Activated T-helper 1 cell treated with Interleukin-2 at 50 U/mL for 16 hours (primary cell): ENCODE data around the gene MED13L.

Source experiments
- DNase-seq: peaks from one replicate; pipeline ENCODE4 v3.0.0-alpha.2; 2020; ENCODE audit warnings: low read depth

MED13L gene

DNA sequence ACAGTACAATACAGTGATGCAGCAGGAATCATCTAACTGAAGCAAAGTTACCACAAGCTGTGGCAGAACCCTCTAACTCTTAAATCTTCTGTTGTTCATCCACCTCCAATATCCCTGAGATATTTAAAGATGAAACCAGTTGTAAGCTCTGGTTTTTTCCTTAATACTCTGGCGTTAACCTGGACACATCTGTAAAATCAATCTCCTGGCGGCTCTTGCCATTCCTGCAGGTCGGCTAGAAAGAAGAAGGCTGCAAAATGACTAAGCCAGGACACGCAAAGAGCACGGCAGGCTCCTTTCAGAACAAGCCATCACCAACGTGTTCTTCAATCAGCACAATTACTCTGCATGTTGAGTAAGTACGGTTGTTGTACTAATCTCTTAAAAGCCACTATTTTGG, 309.3 kb downstream of the MED13L start:
- no peak for DNase-seq

DNA sequence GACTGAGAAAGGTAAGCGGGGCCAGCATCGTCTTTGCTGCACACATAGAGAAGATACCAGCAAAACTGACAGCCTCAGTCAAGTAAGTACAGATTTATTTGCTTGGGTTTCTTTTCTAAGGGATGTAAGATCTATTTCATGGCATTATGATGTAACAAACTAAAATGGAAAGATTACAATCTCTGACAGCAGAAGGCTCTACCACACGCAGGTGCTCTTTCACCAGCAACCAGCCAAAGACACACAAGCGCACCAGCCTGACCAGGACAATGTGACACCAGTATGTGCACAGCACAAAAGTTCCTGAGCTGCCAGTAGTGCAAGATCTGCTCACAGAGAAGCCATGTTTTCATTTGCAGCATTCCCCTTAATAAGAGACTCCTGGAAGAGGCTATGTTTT, 311.1 kb downstream of the MED13L start:
- no peak for DNase-seq

DNA sequence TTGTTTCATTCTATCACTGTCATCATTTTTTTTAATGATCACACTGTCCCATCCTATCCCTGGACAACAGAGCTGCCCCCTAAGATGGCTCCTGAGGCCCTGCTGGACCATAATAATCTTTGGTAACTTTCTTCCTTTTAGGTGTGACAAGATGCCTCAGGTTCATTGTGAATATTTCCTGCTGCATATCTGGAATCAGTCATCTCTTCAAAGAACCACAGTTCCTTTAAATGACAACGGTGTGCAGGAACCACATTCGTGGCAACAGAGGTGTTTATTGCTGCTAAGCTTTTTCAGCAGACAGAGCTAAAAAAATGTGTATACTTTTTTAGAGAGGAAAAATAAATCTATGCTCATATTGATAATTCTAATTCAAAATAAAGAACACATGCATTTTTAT, 312.9 kb downstream of the MED13L start:
- DNase-seq: no peak

DNA sequence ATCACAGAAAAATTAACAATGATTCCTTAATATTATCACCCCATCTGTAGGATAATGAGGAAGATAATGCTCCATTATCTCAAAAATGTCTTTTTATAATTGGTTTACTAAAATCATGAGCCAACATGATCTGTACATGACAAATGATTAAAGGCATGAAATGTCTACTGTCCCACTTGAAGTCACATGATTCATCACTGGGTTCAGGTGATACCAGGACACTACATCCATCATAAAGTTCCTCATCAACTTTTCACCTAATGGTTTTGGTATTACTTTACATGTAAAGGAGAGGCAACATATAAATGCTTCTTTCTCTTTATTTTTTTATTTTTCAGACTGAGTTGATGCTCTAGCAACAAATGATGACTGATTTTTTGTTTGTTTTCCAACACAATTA, 313.3 kb downstream of the MED13L start:
- DNase-seq: no peak

DNA sequence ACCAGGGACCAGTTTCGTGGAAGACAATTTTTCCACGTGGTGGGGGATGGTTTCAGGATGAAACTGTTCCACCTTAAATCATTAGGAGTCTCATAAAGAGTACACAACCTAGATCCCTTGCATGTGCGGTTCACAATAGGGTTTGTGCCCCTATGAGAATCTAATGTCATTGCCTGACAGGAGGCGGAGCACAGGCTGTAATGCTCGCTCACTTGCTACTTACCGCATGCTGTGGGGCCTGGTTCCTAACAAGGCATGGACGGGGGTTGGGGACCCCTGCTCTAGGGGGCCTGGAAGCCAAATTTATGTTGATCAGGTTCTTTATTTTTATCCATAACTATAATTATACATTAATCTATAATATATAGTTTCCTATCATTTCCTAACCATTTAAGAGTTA, 315.3 kb downstream of the MED13L start:
- DNase-seq: no peak

DNA sequence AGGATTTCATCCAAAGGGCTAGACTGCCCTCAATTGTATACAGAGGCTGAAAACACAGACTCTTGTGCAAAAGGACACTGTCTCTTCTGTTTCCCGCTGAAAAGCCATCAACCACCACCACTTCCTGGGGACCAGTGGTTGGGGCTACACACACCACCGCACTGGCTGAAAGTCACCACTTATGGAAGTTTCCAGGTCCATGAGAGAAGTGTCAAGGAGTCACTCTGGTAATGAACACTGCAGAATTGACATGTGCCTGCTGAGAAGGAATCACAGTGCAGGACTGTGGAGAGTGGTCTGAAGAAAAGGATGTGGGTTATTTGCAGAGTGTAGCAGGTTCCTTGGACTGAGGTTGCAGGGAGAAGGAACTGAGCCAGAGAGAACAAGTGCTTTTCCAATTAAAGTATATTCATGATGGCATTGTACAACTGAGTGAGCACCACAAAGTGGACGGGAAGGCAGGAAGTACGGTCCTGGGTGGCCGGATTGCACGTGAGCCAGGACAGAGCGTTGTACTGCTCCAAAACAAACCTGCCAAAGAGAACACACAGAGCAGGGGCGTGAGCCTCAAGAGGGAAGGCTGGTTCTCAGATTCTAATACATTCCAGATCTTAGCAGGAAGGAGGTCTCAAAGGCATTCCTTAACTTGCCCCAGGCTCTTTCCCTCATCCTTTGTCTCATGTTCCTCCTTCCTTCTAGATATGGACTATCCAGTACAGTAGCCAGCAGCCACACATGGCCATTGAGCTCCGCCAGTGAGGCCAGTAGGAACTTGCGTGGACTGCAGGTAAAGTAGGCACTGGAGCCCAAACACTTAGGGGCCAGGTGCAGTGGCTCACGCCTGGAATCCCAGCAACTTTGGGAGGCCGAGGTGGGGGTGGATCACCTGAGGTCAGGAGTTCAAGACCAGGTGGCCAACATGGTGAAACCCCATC, 316.4 kb downstream of the MED13L start:
- DNase-seq: no peak

DNA sequence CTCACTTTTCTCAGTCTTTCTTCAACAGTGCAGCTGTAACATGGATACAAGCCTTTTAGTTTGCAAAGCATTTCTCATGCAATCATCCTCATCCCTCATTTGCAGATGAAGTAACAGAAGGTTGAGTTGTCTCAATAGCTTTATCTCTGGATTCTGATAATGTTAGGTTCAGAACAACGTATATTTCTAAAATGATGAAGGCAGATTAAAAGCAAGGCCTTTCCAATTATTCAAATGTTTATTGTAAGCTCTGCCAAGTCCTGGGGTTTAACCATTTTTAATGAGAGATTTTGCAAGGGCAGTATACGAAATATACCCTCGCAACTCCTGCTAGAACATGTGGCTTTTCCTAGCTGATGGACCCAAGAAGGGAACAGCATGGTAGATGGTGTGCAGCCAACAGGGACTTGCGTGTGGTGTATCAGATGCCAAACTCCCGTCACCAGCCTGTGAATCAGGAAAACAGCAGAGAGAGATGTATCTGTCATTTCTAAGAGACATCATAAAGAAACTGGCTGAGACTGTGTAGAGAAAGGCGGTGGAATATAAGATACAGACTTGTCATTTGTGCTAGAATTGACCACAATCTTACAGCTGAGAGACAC, 319.7 kb downstream of the MED13L start:
- DNase-seq: no peak

DNA sequence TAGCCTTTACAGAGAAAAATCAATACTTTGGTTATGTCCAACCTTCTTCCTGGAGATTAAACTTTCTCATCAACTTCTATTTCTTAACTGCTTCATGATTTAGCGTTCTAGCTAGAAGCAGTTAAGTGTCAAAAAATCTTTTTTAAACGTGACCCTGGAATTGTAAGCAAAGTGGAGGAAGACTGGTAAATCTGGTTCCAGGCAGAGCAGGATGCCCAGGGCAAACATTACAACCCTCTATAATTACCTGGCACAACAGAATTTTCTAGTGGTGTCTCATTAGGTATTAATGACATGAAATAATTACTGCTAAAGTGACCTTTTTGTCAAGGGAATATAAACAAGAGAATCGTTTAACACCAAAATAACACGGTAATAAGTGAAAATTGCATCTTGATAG, 320.8 kb downstream of the MED13L start:
- DNase-seq: no peak

DNA sequence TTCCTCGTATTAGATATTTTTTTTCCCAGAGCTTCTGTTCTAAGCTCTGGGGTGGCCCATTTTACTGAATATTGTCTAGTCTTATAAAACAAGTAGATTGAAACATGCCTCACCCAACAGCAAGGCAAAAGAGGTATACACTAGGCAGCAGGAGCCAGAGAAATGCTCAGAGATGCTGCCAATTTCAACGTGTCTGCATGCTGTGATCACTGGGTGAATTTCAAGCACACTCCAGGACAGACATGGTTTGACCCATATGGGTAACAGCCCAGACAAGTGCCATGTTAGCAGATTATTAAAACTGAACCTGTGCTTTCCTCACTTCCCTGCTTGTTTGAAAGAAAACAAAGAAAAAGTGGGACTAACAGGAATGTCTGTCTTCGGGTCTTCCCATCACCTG, 321.3 kb downstream of the MED13L start:
- DNase-seq: no peak

DNA sequence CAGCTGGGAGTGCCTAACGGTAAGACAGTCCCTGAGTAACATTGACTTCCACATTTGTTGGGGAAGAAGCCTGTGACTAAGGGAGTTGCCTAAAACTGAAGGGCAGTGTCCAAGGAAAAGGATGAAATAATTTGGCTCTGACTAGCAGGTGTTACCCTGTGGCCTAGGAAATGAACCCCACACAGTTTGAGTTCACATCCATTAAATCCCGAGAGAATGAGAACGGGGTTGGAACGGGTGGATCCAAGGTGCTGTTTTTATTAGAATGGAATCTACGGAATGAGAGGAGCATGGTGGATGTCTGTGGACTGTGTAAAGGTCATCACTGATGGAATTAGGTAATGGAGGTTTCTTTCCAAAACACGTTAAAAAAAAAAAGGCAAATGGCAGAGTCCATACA, 324.0 kb downstream of the MED13L start:
- DNase-seq: no peak

DNA sequence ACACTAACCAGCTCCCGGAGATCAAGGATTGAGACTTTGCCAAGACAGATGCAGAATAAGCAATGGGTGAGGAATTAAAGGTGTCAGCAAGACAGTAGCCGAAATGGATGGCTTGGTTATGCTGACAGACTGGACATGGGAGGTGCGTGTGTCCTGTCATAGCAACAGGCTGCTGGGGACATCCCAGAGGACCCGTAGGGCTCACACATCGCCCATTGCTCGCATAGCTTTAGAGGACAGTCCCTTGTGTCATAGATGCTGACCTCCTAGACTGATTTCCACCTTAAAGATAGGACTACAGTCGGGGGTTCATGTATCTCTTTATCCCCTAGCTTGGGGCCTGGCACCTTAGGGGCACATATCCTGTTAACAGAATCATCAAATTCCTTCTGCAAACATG, 324.5 kb downstream of the MED13L start:
- DNase-seq: no peak

DNA sequence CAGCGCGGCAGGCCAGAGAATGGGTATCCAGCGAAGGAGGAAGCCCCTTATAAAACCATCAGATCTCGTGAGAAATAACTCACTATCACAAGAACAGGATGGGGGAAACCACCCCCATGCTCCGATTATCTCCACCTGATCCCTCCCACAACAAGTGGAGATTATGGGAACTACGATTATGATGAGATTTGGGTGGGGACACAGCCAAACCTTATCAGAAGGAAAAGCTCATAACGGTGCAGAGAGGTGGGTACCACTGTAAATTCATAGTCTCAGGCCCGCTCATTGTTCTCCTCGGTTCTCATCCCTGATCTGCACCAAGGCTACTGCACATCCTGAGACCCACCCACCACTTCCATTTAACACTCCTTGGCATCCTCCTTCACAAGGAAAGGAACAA, 326.5 kb downstream of the MED13L start:
- DNase-seq: no peak

DNA sequence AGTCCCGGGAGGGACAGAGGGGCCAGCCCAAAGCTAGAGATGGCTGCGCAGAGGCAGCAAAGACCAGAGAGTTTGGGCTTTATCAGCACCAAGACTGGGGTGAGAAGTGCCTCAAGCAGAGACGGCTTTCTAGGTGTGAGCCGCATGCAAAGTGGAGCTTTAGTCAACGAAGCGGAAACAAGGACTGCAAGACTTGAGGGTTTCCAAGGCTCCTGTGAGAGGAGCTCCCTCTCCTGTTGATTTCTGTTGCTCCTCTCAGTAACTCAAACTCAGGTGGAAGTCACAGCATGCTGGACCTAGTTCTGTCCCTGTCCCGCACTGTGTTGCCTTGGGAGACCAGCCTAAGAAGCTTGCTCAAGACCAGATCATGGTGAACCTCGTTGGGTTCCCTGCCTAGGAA, 327.8 kb downstream of the MED13L start:
- DNase-seq: no peak

DNA sequence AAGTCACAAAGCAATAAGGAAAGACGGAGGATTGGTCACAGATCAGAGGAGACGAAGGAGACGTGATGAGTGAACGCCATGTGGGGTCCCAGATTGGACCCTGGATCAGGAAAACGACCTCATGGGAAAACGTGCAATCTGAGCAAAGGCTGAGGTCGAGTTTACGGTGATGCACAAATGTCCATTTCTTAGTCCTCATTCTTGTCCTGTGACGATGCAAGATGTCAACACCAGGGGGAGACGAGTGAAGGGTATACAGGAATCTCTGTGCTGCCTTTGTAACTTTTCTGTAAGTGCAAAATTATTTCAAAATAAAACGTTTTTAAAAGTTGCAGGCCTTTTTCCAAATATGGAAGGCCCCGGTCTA, 329.8 kb downstream of the MED13L start:
- no peak for DNase-seq

DNA sequence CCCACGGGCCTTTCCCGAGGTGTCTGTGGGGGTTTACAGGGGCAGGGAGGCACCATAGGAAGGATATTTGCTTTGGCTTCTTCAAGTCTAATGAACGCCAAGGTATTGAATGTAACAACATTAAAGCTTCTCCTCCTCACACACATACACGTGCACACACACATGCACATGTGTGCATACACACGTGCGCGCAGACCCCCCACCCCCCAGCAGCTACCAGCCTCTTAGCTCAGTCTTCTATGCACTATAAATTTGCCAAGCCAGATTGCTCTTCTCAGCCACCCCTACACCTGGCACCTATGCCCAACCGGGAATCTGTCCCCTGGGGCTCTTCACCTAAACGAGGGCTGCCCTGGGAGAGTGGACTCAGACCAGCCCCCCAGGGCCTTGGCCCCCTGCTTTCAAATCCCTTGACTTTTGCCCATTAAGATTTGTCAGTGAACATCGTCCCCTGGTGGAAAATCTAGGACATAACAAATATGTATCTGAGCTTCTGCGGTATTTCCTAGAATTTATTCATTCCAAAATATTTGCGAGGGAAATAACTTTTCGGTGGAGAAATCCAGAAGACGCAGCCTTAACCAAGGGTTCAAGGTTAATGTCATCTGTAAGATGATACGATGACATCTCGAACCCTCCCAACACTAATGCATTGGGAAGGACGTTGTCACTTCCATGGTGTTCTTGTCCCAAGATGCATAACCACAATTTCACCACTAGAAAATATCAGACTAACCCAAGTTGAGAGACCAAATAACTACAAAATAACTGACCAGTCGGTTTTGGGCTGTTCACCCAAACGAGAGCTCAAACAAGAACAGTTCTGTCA, 330.4 kb downstream of the MED13L start:
- DNase-seq: no peak

DNA sequence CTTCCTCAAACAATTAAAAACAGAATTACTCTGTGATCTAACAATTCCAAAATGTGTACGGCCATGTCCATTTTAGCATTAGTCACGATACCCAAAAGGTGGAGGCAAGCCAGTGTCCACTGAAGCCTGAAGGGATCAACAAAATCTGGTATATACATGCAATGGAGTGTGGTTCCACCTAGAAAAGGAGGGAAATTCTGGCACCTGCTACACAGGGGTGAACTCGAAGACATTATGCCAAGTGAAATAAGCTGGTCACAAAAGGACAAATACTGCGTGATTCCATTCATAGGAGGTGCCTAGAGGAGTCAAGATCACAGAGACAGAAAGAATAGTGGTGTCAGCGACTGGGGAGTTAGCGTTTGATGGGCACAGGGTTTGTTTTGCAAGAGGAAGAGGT, 331.4 kb downstream of the MED13L start:
- no peak for DNase-seq

DNA sequence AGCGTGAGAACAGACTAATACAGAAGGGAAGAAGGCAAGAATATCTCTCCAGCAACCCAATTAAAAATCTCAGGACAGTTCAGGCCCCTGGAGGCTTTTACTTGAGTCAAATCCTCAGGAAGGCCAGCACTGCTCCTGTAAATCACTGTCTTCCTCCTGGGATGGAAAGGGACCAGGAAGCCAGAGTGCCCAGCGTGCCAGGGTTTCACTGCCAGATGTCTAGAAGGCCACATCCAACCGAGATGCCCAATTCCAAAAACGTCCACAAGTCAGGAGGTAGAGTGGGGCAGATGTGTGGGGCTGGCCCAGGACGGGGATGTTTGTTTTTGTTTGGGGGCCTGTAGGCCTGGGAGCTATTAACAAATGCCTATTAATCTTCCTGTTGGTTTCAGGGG, 332.0 kb downstream of the MED13L start:
- DNase-seq: no peak

DNA sequence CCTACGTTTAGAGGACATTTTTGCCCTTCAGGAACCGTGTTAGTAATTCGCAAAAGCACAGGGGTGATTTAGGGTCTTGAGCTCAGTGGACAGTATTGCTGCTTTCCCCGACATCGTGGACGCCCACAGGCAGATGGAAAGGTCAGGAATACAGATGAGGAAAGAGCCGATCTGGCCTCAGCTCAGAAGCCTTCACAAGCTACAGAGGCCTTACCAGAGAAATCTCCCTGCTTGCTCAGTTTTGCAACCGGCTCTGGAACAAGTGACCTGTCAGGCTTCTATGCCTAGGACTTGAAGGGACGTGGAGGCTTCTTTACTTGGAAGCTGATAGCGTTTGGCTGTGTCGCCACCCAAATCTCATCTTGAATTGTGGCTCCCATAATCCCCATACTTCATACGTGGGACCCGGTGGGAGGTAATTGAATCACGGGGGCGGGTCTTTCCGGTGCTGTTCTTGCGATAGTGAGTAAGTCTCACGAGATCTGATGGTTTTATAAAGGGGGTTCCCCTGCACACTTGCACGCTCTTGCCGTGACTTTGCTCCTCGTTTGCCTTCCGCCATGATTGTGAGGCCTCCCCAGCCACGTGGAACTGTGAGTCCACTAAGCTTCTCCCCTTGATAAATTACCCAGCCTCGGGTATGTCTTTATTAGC, 332.5 kb downstream of the MED13L start:
- DNase-seq: no peak

DNA sequence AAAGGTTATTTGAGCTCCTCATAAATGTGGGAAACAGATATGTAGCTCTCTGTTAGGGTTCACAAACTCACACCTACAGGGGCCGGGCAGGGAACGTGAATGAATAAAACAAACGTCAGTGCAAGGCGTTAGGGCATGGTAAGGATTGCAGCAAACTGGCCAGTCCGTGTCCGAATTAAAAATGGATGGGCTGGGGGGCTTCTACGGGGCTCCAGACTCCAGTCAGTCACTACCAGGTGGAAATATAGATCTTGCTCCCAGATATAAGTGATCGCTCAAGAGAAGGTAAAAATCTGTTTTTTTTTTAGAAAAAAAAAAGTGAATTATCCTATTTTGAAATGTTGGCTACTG, 333.1 kb downstream of the MED13L start:
- DNase-seq: no peak

DNA sequence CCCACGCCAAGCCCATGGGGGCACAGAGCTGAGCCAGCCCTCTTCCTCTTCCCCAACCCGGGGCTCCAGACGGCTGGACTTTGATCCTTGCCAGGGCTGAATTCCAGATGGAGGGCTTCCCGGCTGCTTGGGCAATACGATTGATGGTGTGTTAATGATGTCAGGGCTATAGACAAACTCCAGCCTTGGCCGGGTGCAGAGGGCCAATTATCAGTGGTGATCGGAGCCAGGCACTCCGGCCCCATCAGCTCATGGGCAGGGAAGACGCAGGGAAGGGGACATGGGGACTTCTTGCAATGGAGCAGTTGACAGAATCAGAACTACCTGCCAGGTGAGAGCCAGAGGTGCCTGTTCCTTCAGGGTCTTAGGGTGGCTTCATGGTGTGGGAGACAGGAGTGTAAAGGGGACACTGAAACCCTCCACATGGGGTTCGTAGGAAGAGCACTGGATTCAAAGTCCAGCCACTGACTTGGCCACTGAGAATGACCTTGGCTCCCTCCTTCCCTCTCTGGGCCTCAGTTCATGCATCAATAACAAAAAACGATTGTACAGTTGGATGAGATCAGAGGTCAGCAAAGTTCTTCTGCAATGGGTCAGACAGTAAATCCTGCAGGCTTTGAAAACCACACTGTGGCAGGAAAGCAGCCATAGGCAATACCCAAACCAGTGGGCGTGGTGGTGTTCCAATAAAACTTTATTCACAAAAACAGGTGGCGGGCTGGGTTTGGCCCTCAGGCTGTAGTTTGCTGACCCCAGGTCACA, 333.7 kb downstream of the MED13L start:
- DNase-seq: no peak

DNA sequence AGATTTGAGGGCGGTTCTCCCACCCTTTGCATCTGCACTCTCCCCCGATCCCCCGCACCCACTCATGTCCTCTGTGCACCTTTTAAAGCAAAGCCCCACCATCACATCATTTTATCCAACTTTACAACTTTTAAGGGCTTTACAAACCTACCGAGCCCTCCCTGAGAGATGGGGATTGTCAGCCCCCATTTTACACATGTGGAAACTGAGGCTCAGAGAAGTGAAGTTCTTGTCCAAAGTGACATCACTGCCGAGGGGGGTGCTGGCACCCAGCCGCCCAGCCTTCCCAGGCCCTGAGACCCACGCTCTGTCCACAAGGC, 334.2 kb downstream of the MED13L start:
- no peak for DNase-seq

DNA sequence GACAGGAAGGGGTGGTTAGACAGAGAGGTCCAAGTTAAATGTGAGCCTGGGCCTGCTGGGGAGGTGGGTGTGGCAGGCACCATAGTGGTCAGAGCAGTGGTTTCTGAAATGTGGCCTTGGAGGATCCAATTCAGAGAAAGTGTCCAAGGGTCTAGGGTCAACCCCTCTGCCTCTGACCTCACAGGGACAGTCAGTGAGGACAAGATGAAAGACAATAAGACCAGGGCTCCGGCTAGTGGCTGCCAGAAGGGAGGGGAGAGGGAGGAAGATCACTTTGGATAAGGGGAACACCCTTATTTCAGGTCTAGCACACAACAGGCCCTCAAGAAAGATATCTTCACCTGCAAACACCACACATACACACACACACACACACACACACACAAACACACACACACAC, 335.1 kb downstream of the MED13L start:
- DNase-seq: no peak
